CD8-positive, alpha-beta memory T cell (primary cell): ENCODE data around the gene ZNF335. TPM values are rescaled to one million over a fixed set of nuclear protein-coding genes. Genes with fewer than 3 reads are reported as not detected.
A peak's percentile ranks its signal among the peaks of the same experiment; 100 is the strongest.

Source experiments
- CTCF ChIA-PET: fragments of 350-600 bp; sonication (Branson Sonifier 250); formaldehyde crosslinking; loops from one replicate; lab custom pipeline; 2021; ENCODE audit warnings: antibody characterized with exemption; lab: Charles Lee
- POLR2A ChIA-PET: fragments of 350-600 bp; sonication (Branson Sonifier 250); formaldehyde crosslinking; loops from one replicate; lab custom pipeline; 2021; ENCODE audit warnings: antibody characterized with exemption; lab: Charles Lee
- DNase-seq, 5 donors: peaks; one replicate each; pipeline versions ENCODE4 v3.0.0 to v3.0.0-alpha.2; 2020 to 2022; ENCODE audit warnings: mixed read lengths in 1 of 5
- H3K27ac ChIP-seq: one replicate; pipeline ENCODE4 v1.7.0; 2013; ENCODE audit warnings: low read depth, mild to moderate bottlenecking, low read length, moderate library complexity
- H3K27me3 ChIP-seq: 2 replicates; pipeline ENCODE4 v1.7.0; 2013; ENCODE audit warnings: low read length, mild to moderate bottlenecking; ENCODE audit not compliant: insufficient read depth, poor library complexity, severe bottlenecking
- H3K36me3 ChIP-seq: 2 replicates; pipeline ENCODE4 v1.7.0; 2013; ENCODE audit warnings: mild to moderate bottlenecking, low read length, moderate library complexity; ENCODE audit not compliant: insufficient read depth
- H3K4me1 ChIP-seq: 2 replicates; pipeline ENCODE4 v1.7.0; 2013; ENCODE audit warnings: mild to moderate bottlenecking, low read length, moderate library complexity; ENCODE audit not compliant: insufficient read depth
- H3K4me3 ChIP-seq: 2 replicates; pipeline ENCODE4 v1.7.0; 2013; ENCODE audit warnings: mild to moderate bottlenecking, low read length
- H3K9me3 ChIP-seq: 2 replicates; pipeline ENCODE4 v1.7.0; 2013; ENCODE audit warnings: mild to moderate bottlenecking, low read length
- H3K27ac Mint-ChIP-seq, 8 donors: one replicate each; pipeline ENCODE4 v1.8.0; 2020 to 2021; ENCODE audit warnings: mixed read lengths in 8 of 8, mild to moderate bottlenecking in 6 of 8, inconsistent platforms in 3 of 8, moderate library complexity in 3 of 8
- H3K27me3 Mint-ChIP-seq, 2 donors: one replicate each; pipeline ENCODE4 v1.8.0; 2020 to 2021; ENCODE audit warnings: mixed read lengths in 2 of 2, mild to moderate bottlenecking in 1 of 2, moderate library complexity in 1 of 2
- H3K36me3 Mint-ChIP-seq, 3 donors: one replicate each; pipeline ENCODE4 v1.8.0; 2020 to 2021; ENCODE audit warnings: mixed read lengths in 3 of 3, inconsistent platforms in 1 of 3, mild to moderate bottlenecking in 1 of 3
- H3K4me1 Mint-ChIP-seq, 3 donors: one replicate each; pipeline ENCODE4 v1.8.0; 2020 to 2021; ENCODE audit warnings: mixed read lengths in 3 of 3, inconsistent platforms in 1 of 3, mild to moderate bottlenecking in 1 of 3
- H3K4me3 Mint-ChIP-seq, 7 donors: one replicate each; pipeline ENCODE4 v1.8.0; 2020 to 2021; ENCODE audit warnings: mixed read lengths in 7 of 7, mild to moderate bottlenecking in 6 of 7, moderate library complexity in 4 of 7, inconsistent platforms in 2 of 7
- H3K9me3 Mint-ChIP-seq, 5 donors: one replicate each; pipeline ENCODE4 v1.8.0; 2020 to 2022; ENCODE audit warnings: mixed read lengths in 5 of 5, mild to moderate bottlenecking in 3 of 5, moderate library complexity in 2 of 5, inconsistent platforms in 1 of 5
- polyA plus RNA-seq: library from polyadenylated mRNA; unstranded; fragments of 300-500 nt; fragmentation: Illumina TruSeq; gene quantifications from one replicate; pipeline ENCODE4 v1.2.3, GENCODE V29; 2021
- total RNA-seq, 2 experiments: library from RNA; stranded (reverse); gene quantifications; one replicate each; pipeline ENCODE4 v1.2.3, GENCODE V29; 2021

ZNF335 gene
- total and polyA plus RNA-seq, 3 experiments from 2014 or later: 14.6 to 38.3 (median 37.5) TPM

DNA sequence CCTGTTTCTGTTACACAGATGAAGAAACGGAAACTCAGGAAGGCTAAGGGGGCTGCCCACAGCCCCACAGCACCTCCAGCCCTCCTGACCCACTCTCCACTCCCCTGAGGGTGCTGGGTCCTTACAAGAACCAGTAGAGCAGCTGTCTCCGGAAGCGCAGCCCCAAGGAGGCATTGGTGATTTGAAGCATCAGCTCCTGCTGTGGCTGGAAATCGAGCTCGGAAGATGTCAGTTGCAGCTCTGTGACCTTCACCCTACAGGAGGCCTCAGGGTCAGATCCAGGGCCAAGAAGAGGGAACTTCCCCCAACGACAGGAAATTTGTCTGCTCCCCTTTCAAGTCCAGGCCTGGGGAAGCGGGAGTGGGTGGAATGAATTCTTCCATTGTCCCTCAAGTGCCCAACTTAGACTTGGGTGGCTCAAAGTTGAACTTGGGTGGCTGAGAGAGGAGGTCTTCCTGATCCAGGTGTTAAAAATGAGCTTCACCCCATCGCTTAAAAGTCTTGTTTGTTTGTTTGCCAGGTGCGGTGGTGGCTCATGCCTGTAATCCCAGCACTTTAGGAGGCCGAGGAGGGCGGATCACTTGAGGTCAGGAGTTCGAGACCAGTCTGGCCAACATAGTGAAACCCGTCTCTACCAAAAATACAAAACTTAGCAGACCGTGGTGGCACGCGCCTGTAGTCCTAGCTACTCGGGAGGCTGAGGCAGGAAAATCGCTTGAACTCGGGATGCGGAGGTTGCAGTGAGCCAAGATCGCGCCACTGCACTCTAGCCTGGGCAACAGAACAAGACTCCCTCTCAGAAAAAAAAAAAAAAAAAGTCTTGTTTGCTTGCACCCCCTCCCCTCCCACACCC lies 62.0 kb downstream of the ZNF335 start:
- DNase-seq: no peak
- ChIA-PET POLR2A (interaction anchor here (0.6 to 3.4 kb wide), 3 partner anchors 24 to 52 kb away, joined by 3 to 19 read pairs (median 6); partner anchors contain the start of gene PCIF1), CTCF (interaction anchor here (1.1 kb wide), 1 partner anchor 20 kb away, joined by 4 read pairs; no protein-coding TSS in a partner anchor)
- no peak overlapping the region for H3K4me3 ChIP-seq
- peaks cover 13 to 20% (median 15%) of the 10 kb centered on the region in 3 donors for H3K4me1 Mint-ChIP-seq
- peak overlapping the region; percentile 69 to 92 (median 86) for H3K4me3 Mint-ChIP-seq
- H3K36me3 Mint-ChIP-seq: no peaks in the 10 kb centered on the region
- H3K36me3 ChIP-seq: no peaks in the 10 kb centered on the region
- peaks cover 13% of the 10 kb centered on the region for H3K4me1 ChIP-seq
- H3K27ac ChIP-seq: peak overlapping the region; percentile 39
- no peaks in the 10 kb centered on the region for H3K9me3 Mint-ChIP-seq
- peak overlapping the region in 6 of 8 donors; percentile 25 to 90 (median 78) for H3K27ac Mint-ChIP-seq
- H3K9me3 ChIP-seq: no peaks in the 10 kb centered on the region
- no peaks in the 10 kb centered on the region for H3K27me3 ChIP-seq
- H3K27me3 Mint-ChIP-seq: peaks cover 8 to 14% of the 10 kb centered on the region in 2 donors

DNA sequence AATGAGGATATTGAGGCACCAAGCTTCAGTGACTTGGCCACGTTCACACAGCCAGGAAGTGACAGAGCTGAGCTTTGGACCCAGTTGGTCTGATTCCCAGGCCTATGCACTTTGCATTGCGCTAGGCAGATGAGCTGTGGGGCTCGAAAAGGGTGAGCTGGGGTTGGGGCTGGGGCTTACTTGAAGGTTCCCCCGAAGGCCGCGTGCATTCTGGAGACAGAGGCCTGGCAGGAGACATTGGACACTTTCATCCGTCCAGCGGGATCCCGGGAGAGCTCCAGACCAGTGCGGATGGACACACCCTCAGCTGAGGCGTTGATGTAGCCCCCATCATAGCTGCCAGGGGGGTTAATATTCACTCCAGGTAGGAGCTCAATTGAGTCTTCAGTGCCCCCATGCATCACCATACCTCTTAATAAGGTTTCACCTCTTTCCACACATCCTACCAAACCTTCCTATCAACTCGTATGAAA lies 62.6 kb downstream of the ZNF335 start:
- peaks cover 4 to 10% of the 10 kb centered on the region in 2 donors for H3K27me3 Mint-ChIP-seq
- no peaks in the 10 kb centered on the region for H3K36me3 Mint-ChIP-seq
- Histone ChIP-seq H3K27ac (peak overlapping the region; percentile 39), H3K27me3 (no peaks in the 10 kb centered on the region), H3K4me1 (peaks cover 13% of the 10 kb centered on the region), H3K36me3 (no peaks in the 10 kb centered on the region), H3K4me3 (no peak overlapping the region), H3K9me3 (no peaks in the 10 kb centered on the region)
- CTCF ChIA-PET: interaction anchor here (1.1 kb wide), 1 partner anchor 19 kb away, joined by 4 read pairs; no protein-coding TSS in a partner anchor
- DNase-seq: no peak
- H3K9me3 Mint-ChIP-seq: no peaks in the 10 kb centered on the region
- peak overlapping the region in 1 of 7 donors; percentile 23 for H3K4me3 Mint-ChIP-seq
- POLR2A ChIA-PET: interaction anchor here (3.4 kb wide), 1 partner anchor 25 kb away, joined by 19 read pairs; the partner anchor contains the start of gene PCIF1
- H3K27ac Mint-ChIP-seq: peak overlapping the region in 1 of 8 donors; percentile 89
- peaks cover 13 to 20% (median 15%) of the 10 kb centered on the region in 3 donors for H3K4me1 Mint-ChIP-seq

DNA sequence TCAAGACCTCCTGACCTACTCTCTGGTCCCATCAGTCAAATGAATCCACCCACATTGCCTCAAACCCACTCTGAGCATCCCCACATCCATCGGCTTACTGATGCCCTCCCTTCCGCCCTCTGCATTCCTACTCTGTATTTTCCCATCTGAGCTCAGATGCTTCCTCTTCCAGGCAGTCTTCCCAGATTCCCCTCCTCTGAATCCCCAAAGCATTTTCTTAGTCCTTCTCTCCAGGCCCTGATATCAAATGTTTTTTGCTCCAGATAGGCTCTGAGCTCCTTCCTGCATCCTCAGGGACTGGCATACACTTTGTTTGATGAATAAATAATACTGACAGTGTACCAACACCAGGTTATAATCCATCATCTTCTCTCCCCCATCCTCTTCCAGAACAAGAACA lies 63.9 kb downstream of the ZNF335 start:
- H3K4me3 ChIP-seq: no peak overlapping the region
- Mint-ChIP-seq H3K27me3 (peaks cover 0 to 6% of the 10 kb centered on the region in 2 donors), H3K36me3 (no peaks in the 10 kb centered on the region), H3K4me3 (peak overlapping the region in 1 of 7 donors; percentile 21), H3K9me3 (no peaks in the 10 kb centered on the region), H3K4me1 (peaks cover 13 to 20% (median 15%) of the 10 kb centered on the region in 3 donors), H3K27ac (peak overlapping the region in 4 of 8 donors; percentile 5 to 41 (median 10))
- CTCF ChIA-PET: interaction anchor here (1.8 kb wide), 1 partner anchor 18 kb away, joined by 4 read pairs; the partner anchor contains the start of genes CTSA and NEURL2
- POLR2A ChIA-PET: no interaction called here
- DNase-seq: no peak
- no peak overlapping the region for H3K27ac ChIP-seq
- H3K36me3 ChIP-seq: no peaks in the 10 kb centered on the region
- peaks cover 13% of the 10 kb centered on the region for H3K4me1 ChIP-seq
- H3K27me3 ChIP-seq: no peaks in the 10 kb centered on the region
- H3K9me3 ChIP-seq: no peaks in the 10 kb centered on the region

DNA sequence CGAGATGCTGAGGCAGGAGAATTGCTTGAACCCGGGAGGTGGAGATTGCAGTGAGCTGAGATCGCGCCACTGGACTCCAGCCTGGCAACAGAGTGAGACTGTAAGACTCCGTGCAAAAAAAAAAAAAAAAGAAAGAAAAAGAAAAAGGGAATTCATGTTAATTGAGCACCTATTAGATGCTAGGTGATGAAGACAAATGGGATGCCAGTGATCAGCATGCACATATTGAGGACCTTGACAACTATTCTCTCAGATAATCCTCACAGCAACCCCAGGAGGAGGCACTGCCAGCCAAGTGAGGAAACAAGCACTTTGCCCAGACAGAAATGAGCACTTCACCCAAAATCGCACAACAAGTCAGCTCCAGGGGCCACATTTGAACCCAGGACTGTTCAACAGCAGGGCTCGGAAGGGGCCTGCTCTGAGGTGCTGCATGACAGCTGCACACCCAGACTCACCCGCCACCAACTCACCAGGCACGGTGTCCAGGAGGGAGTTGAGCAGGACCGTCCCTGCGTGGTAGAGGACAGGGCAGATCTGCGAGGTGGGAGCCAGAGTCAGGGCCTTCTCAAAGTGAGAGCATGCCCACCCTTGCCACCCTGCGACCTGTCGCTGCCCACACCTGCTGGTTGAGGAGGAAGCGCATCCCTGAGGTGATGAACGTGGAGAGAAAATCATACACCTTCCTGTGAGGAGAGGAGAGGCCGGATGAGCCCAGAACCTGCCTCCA lies 64.6 kb downstream of the ZNF335 start:
- CTCF ChIA-PET: interaction anchor here (1.8 kb wide), 1 partner anchor 17 kb away, joined by 4 read pairs; the partner anchor contains the start of genes CTSA and NEURL2
- POLR2A ChIA-PET: no interaction called here
- H3K4me3 Mint-ChIP-seq: no peak overlapping the region

DNA sequence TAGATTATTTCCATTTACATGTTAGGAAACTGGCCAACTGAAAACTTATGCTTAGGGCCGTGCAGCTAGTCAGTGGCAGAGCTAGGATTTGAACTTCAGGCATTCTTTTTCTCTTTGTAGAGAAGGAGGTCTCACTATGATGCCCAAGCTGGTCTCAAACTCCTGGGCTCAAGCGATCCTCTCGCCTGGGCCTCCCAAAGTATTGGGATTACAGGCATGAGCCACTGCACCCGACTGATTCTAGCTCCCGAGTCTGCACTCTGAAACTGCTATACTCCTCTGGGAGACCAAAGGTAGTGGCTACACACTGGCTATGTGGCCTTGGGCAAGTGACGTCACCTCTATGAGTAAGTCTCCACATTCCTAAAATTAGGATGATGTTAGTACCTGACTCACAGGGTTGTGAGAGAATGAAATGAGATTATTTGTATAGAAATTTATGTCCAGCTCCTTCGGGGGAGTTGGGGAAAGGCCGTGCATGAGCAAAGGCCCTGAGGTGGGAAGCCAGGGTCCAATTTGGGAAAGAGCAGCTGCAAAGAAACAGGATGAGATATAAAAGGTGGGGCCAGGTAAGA lies 66.4 kb downstream of the ZNF335 start:
- Histone ChIP-seq H3K27me3 (no peaks in the 10 kb centered on the region), H3K4me3 (no peak overlapping the region), H3K4me1 (peaks cover under 1% of the 10 kb centered on the region), H3K9me3 (no peaks in the 10 kb centered on the region), H3K36me3 (no peaks in the 10 kb centered on the region), H3K27ac (no peak overlapping the region)
- ChIA-PET POLR2A (interaction anchor here (0.9 kb wide), 1 partner anchor 29 kb away, joined by 3 read pairs; the partner anchor contains the start of gene PCIF1), CTCF (no interaction called here)
- no peak for DNase-seq
- H3K36me3 Mint-ChIP-seq: no peaks in the 10 kb centered on the region
- no peaks in the 10 kb centered on the region for H3K9me3 Mint-ChIP-seq
- H3K27ac Mint-ChIP-seq: no peak overlapping the region
- no peaks in the 10 kb centered on the region for H3K27me3 Mint-ChIP-seq
- peaks cover 1 to 2% (median 2%) of the 10 kb centered on the region in 3 donors for H3K4me1 Mint-ChIP-seq
- no peak overlapping the region for H3K4me3 Mint-ChIP-seq

More for the DNA sequence above, 64.6 kb downstream of the ZNF335 start:
- no peak overlapping the region for H3K4me3 ChIP-seq
- Mint-ChIP-seq H3K36me3 (no peaks in the 10 kb centered on the region), H3K27me3 (peaks cover 0 to 6% of the 10 kb centered on the region in 2 donors), H3K27ac (no peak overlapping the region), H3K4me1 (peaks cover 12 to 19% (median 14%) of the 10 kb centered on the region in 3 donors), H3K9me3 (no peaks in the 10 kb centered on the region)
- peaks cover 13% of the 10 kb centered on the region for H3K4me1 ChIP-seq
- no peaks in the 10 kb centered on the region for H3K27me3 ChIP-seq
- H3K36me3 ChIP-seq: no peaks in the 10 kb centered on the region
- no peaks in the 10 kb centered on the region for H3K9me3 ChIP-seq
- no peak for DNase-seq
- H3K27ac ChIP-seq: no peak overlapping the region

DNA sequence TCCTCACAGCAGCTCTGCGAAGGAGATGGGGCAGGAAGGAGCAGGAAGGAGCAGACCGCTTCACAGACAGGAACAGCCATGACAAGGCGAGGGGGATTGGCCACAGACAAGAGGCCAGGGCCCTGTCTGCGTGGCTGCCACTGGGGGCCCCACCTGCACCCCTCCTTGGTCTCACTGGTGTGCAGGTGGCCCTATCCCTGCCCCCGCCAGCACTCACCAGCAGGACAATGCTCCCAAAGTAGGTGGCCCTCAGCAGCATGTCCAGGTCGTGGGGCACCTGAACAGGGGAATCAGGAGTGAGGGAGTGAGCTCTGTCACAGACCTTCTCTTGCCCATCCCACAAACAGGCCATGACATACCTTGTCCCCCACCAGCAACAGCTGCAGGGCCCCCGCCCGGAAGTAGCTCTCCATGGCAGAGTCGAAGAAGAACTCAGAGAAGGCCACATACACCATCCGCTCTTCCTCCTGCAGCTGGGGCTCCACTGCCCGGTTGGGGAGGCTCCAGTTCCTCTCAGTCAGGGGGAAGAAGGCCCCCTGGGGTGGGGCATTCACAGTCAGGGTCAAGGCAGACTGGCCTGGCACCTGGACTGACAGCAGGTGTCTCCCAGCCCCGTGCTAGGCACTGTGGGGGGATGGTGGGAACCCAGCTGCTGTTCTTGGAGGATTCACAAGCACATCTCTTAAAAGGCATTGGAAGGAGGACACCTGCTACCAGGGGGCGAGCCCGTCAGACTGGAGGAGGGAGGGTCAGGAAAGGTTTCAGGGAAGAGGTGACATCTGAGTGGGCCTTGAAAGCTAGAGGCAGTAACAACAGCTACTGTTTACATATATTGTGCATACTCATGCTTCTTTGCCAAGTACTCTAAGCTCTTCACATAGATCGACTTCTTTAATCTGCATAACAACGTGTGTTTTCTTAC lies 67.2 kb downstream of the ZNF335 start:
- Mint-ChIP-seq H3K36me3 (no peaks in the 10 kb centered on the region), H3K9me3 (no peaks in the 10 kb centered on the region), H3K27ac (peak overlapping the region in 1 of 8 donors; percentile 30), H3K4me1 (no peaks in the 10 kb centered on the region), H3K4me3 (no peak overlapping the region), H3K27me3 (no peaks in the 10 kb centered on the region)
- Histone ChIP-seq H3K27ac (no peak overlapping the region), H3K36me3 (no peaks in the 10 kb centered on the region), H3K4me3 (no peak overlapping the region), H3K27me3 (no peaks in the 10 kb centered on the region), H3K9me3 (no peaks in the 10 kb centered on the region), H3K4me1 (no peaks in the 10 kb centered on the region)
- DNase-seq: no peak
- CTCF ChIA-PET: no interaction called here
- POLR2A ChIA-PET: interaction anchor here (0.6 kb wide), 1 partner anchor 15 kb away, joined by 3 read pairs; no protein-coding TSS in a partner anchor
